Measurements from ENCODE around the gene TMEM115.

The TMEM115 gene

DNA sequence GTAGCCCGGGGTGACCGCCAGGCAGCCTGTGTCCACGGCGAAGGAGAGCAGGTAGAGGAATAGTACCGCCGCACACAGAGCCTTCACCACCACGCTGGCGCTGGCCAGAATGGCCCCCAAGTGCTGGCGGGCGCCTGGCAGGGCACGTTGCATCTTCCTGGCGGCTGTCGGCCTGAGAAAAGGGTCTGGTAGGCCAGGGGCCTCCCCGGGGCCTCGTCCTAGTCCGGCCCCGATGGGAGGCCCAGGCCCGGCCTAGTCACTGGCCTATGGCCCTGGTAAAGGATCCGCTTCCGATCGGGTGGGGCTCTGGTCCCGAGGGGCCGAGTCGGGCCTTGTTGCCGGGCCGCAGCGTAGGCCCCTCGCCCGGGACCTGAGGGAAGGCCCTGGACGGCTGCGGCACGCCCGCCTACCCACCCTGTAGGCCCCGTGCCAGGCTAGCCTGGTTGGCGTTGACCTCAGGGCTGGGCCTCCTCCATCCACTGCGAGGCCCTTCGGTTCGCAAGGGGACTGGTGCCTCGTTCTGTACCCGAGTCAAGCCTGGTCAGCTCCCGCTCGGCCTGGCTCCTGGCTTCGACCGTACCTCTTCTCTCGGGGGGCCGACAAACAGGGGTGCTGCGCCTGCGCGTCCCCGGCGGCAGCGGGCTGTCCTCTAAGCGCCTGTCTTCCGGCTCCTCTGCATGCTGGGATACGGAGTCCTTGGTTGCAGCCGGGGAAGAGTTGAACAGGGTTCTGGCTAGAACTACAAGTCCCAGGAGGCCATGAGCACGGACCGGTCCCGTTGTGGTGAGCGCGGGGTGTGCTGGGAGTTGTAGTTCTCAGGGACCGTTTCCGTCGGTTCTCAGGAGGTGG, at the start of gene TMEM115:
Gene TMEM115 (minus strand): TSS at position 611 of the 849 bp plus-strand sequence. CDS start 458 bp downstream, at position 153.
- DNase-seq: peak; percentile 89

- DNase-seq: no peak
These were observed 49.2 kb upstream of the TMEM115 start for GRCh38 chr3:50408443-50408944.

GRCh38 chr3:50406487-50406886, 47.2 kb upstream of the TMEM115 start:
- DNase-seq: no peak

- no peak for DNase-seq
These were observed 45.9 kb upstream of the TMEM115 start for GRCh38 chr3:50405249-50405648.

- no peak for DNase-seq
These were observed 42.8 kb upstream of the TMEM115 start for GRCh38 chr3:50401978-50402595.

GRCh38 chr3:50396502-50396901, 37.2 kb upstream of the TMEM115 start:
- DNase-seq: no peak

DNA sequence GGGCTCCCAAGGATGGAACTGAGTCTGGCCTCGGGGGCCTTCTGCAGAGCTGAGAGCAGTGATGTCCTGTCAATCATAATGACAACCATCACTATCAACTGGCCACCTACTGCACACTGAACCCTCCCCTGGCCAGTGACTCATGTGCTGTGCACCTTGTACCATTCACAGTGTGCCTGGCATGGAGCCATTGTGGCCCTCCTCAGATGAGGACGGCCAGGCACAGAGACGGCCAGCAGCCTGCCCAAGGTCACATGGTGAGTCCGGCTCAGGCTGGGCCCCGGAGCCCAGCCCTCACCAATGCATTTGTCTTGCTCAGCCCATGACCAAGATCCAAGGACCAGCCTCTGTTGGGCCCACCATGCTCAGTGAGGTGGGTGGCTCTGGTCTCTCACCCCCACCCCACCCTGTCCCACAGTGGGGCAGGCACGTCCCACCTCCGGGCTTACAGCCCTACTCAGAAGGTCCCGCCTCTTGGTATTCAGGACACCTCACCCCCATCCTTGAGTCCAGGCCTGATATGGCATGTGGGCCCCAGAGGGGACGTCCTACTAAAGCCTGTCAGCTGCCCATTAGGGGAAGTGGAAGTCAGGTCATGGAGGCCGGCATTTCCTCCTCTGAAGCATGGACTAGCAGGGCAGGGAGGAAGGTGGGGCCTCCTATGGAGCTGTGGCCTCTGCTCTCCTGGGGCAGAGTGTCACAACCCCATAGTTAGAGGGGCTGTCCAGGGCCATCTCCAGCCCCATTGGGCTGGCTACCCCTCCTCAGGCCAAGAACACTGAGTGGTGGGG, 35.9 kb upstream of the TMEM115 start:
- DNase-seq: no peak

DNA sequence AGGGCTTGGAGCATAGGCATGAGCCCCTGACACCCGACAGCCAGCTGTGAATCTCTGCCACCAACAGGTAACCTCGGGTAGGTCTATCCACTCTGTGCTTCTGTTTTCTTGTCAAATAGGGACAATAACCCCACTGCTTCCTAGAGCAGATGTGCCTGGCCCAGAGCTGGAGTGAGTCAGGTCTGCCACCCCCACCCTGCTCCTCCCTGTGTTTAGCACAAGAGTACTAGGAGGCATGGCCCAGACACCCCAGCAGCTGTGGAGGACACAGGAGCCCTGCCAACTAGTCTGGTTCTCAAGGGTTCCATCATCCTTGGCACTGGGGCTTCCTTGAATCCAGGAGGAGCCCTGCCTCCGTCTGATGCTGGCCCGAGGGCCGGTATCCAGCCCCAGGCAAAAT, 33.7 kb upstream of the TMEM115 start:
- DNase-seq: no peak

GRCh38 chr3:50392101-50392715, 32.9 kb upstream of the TMEM115 start:
- DNase-seq: no peak

DNA sequence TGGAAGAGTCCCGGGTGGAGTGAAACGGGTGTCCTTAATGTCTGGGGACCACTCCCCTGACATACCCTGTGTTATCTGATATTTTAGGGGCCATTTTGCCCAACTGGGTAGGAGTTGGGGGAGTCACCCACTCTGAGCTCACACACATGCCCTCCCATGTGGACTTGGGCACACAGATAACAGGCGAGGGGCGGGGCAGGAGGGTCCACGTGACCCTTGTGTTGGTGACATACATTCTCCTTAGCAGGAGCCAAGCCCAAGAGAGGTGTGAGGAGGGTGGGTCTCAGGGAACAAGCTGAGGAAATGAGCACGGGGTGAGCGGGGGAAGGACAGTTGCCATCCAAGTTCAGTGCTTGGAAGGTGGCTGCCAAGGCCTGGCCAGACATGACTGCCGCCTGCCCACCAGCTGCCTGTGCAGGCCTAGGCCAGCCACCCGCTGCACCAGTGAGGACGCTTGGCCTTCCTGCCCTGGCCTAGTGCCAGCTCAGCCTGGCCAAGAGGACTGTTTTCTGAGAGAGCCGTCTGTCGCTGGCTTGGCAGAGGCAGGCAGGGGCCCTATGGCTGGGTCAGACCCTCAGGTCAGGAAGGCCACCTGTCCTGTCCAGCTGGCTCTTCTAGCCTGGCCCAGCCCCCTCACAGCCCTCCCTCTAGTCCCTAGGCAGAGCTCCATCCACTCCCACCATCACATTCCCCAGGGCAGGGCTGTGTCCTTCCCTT, 31.3 kb upstream of the TMEM115 start:
- no peak for DNase-seq

DNA sequence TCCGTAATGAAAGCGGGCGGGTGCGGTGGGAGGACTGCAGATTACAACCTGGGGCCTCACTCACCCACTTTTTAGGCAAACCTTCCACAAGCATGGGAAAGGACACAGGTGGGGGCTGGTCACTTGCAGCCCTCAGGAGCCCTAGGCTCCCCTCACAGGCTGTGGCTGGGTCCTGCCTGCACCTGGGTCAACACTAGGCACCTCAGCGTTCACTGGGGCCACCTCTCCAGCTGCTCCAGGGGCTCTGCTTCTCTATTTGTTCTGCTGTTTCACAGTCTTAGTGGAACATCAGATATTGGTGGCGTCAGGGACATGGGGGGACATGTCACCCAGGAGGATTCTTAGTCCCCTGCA, 30.1 kb upstream of the TMEM115 start:
- no peak for DNase-seq

DNA sequence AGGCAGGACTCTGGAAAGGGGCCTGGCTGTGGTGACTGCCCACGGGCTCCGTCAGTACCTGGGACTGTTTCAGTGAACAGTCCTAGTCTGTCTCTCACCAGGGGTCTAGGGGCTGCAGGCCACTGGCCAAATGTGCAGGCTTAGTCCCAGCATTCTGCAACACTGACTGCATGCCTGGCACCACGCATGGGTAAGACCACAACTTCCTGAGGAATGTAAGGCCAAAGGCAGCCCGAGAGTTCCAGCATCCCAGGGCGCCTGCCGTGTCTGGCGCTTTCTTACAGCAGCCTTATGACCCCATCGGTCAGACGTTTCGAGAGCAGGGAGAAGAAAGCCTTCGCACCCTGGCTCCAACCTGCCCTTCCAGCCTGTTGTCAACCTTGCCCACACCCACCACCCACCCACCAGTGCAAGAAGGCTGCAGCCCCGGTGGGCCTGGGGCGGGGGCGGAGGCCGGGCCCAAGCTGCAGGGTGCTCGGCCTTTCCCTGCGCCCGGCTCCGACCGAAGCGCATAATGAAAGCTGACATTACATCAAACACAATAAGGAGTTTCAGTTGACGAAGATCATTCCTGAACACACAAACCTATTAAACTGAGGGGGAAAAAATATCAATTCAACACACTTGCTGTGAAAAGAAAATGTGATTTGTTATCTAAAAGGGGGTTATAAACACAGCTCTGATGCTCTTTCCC, 29.5 kb upstream of the TMEM115 start:
- no peak for DNase-seq

DNA sequence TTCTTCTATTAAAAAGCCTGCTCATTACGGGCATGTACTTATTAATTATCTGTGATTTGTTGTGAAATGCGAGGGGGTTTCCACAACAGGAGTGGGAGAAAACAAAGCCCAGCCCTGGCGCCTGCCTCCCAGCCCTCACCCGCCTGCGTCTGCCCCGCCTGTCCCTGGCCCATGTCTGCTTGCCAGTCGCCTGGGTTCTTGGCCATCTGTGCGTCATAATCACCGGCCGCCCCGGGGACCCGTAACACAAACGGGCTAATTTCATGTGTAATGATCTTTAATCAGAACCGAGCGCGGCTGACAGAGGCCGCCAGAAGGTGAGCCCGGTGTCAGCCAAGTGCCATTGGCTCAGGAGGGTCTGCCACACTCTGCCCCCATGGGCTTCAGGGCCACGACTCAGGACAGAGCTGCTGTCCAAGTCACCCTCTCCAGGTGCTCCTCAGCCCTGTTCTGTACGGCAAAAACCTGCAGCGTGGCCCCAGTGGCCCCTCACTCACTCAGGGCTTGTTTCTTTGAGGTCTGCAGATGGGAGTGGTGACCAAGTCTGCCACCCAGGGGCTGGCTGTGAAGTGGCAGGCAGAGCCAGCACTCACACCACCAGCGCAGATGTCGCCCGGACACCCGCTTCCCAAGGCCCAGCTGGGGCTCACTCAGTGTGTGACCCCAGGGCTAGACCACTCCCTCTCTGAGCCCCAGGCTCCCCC, 28.8 kb upstream of the TMEM115 start:
- no peak for DNase-seq

- DNase-seq: no peak
These were observed 26.4 kb upstream of the TMEM115 start for GRCh38 chr3:50385754-50386153.

DNA sequence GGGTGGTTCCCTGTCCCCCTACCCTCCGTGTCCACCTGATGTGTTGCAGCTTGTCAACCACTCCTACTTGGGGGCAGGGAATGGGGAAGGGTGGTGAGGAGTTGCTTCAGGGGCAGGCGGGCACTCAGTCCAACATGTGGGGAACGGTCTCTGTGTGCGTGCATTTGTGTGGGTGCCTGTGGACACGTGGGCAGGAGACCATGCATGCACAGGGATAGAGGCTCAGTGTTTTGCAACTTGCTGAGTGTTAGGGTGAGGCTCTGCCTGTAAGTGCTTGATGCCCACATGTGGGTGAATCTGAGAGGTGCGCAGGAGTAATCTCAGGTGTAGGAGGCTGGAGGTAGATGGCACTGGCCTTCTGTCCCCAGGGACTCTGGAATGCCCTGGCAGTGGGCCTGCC, 24.4 kb upstream of the TMEM115 start:
- no peak for DNase-seq

DNA sequence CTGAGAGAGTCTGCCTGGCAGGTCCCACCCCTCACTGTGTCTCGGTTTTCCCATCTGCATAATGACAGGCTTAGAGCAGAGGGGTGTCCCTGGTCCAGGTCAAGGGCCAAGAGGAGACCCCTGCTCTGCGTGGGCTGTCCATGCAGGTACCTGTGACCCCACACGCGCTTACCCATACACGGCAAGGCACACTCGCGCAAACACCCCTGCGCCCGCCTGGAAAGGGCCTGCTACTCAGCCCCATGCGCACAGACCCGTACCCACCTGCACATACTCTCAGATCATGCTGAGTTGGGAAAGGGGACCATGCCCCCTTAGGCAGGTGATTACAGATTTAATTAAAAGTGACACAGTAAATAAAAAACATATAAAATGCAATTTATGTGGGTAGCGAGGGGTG, 23.4 kb upstream of the TMEM115 start:
- no peak for DNase-seq

- DNase-seq: no peak
These were observed 22.1 kb upstream of the TMEM115 start for GRCh38 chr3:50381383-50381782.

GRCh38 chr3:50380405-50381085, 21.2 kb upstream of the TMEM115 start:
- DNase-seq: no peak

DNA sequence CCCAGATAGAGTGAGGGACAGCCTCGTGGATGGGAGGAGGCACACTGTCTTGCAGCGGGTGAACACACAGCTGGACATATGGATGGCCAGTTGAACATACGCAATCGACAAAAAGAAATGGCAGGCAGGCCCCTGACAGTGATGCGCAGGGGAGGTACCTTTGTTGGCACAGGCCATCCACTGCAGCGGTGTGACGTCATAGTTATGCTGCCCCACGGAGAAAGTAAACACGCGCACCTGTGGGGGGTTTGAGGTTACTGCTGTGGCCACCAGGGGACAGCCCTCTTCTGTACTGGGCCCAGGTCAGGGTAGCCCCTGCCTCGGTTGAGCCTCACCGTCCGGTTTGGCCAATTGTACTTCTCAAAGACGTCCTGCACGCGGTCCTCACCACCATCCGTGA, 19.4 kb upstream of the TMEM115 start:
- DNase-seq: no peak

GRCh38 chr3:50378024-50378423, 18.7 kb upstream of the TMEM115 start:
- no peak for DNase-seq
